Measurements from ENCODE around the gene RPTOR.

Gene RPTOR

GRCh38 chr17:80955671-80956280, 411.1 kb downstream of the RPTOR start:
- Mint-ChIP-seq H3K27me3 (no peaks in the 10 kb centered on the region), H3K4me1 (ENCODE audit: low read depth) (peaks cover 7% of the 10 kb centered on the region), H3K9me3 (no peaks in the 10 kb centered on the region), H3K27ac (no peak overlapping the region), H3K36me3 (ENCODE audit: low read depth) (peaks cover 70% of the 10 kb centered on the region), H3K4me3 (no peak overlapping the region)
- intact Hi-C loops (cut with micrococcal nuclease), result no loop called here

- no peak overlapping the region for H3K4me3 Mint-ChIP-seq
- H3K27me3 Mint-ChIP-seq, result no peaks in the 10 kb centered on the region
- H3K36me3 Mint-ChIP-seq (ENCODE audit: low read depth), result peaks cover 70% of the 10 kb centered on the region
- intact Hi-C loops (cut with micrococcal nuclease), result no loop called here
- peaks cover 7% of the 10 kb centered on the region for H3K4me1 Mint-ChIP-seq (ENCODE audit: low read depth)
- no peak overlapping the region for H3K27ac Mint-ChIP-seq
- H3K9me3 Mint-ChIP-seq, result no peaks in the 10 kb centered on the region
These were observed 411.9 kb downstream of the RPTOR start for GRCh38 chr17:80956321-80957190.

- Mint-ChIP-seq H3K27me3 (no peaks in the 10 kb centered on the region), H3K4me3 (no peak overlapping the region), H3K4me1 (ENCODE audit: low read depth) (peaks cover 7% of the 10 kb centered on the region), H3K27ac (no peak overlapping the region), H3K36me3 (ENCODE audit: low read depth) (peaks cover 68% of the 10 kb centered on the region), H3K9me3 (no peaks in the 10 kb centered on the region)
- intact Hi-C loops (cut with micrococcal nuclease), result no loop called here
These were observed 412.9 kb downstream of the RPTOR start for GRCh38 chr17:80957461-80957941.

- no peaks in the 10 kb centered on the region for H3K9me3 Mint-ChIP-seq
- H3K36me3 Mint-ChIP-seq (ENCODE audit: low read depth), result peaks cover 68% of the 10 kb centered on the region
- no peak overlapping the region for H3K4me3 Mint-ChIP-seq
- intact Hi-C loops (cut with micrococcal nuclease), result no loop called here
- no peak overlapping the region for H3K27ac Mint-ChIP-seq
- H3K4me1 Mint-ChIP-seq (ENCODE audit: low read depth), result no peaks in the 10 kb centered on the region
- H3K27me3 Mint-ChIP-seq, result no peaks in the 10 kb centered on the region
These were observed 414.8 kb downstream of the RPTOR start for GRCh38 chr17:80959330-80960036.

- Mint-ChIP-seq H3K4me3 (no peak overlapping the region), H3K9me3 (no peaks in the 10 kb centered on the region), H3K27me3 (no peaks in the 10 kb centered on the region), H3K27ac (no peak overlapping the region), H3K4me1 (ENCODE audit: low read depth) (no peaks in the 10 kb centered on the region), H3K36me3 (ENCODE audit: low read depth) (peaks cover 68% of the 10 kb centered on the region)
- intact Hi-C loops (cut with micrococcal nuclease), result no loop called here
These were observed 415.6 kb downstream of the RPTOR start for GRCh38 chr17:80960037-80960796.

GRCh38 chr17:80960797-80961452, 416.3 kb downstream of the RPTOR start:
- intact Hi-C loops (cut with micrococcal nuclease), result no loop called here
- Mint-ChIP-seq H3K27me3 (no peaks in the 10 kb centered on the region), H3K4me1 (ENCODE audit: low read depth) (no peaks in the 10 kb centered on the region), H3K9me3 (no peaks in the 10 kb centered on the region), H3K36me3 (ENCODE audit: low read depth) (peaks cover 71% of the 10 kb centered on the region), H3K27ac (no peak overlapping the region), H3K4me3 (no peak overlapping the region)

- intact Hi-C loops (cut with micrococcal nuclease), result no loop called here
- Mint-ChIP-seq H3K36me3 (ENCODE audit: low read depth) (peaks cover 71% of the 10 kb centered on the region), H3K27me3 (no peaks in the 10 kb centered on the region), H3K27ac (no peak overlapping the region), H3K9me3 (no peaks in the 10 kb centered on the region), H3K4me3 (no peak overlapping the region), H3K4me1 (ENCODE audit: low read depth) (no peaks in the 10 kb centered on the region)
These were observed 417.1 kb downstream of the RPTOR start for GRCh38 chr17:80961541-80962330.

- intact Hi-C loops (cut with micrococcal nuclease), result no loop called here
- H3K27ac Mint-ChIP-seq, result no peak overlapping the region
- H3K36me3 Mint-ChIP-seq (ENCODE audit: low read depth), result peaks cover 66% of the 10 kb centered on the region
- no peaks in the 10 kb centered on the region for H3K4me1 Mint-ChIP-seq (ENCODE audit: low read depth)
- no peak overlapping the region for H3K4me3 Mint-ChIP-seq
- H3K27me3 Mint-ChIP-seq, result no peaks in the 10 kb centered on the region
- no peaks in the 10 kb centered on the region for H3K9me3 Mint-ChIP-seq
These were observed 418.0 kb downstream of the RPTOR start for GRCh38 chr17:80962356-80963329.

GRCh38 chr17:80963812-80964543, 419.3 kb downstream of the RPTOR start:
- no peak overlapping the region for H3K27ac Mint-ChIP-seq
- no peak overlapping the region for H3K4me3 Mint-ChIP-seq
- H3K36me3 Mint-ChIP-seq (ENCODE audit: low read depth), result peaks cover 64% of the 10 kb centered on the region

GRCh38 chr17:80964544-80964856, 419.9 kb downstream of the RPTOR start:
- peaks cover 8% of the 10 kb centered on the region for H3K27me3 Mint-ChIP-seq
- no peaks in the 10 kb centered on the region for H3K9me3 Mint-ChIP-seq
- intact Hi-C loops (cut with micrococcal nuclease), result no loop called here
- H3K36me3 Mint-ChIP-seq (ENCODE audit: low read depth), result peaks cover 64% of the 10 kb centered on the region
- H3K4me1 Mint-ChIP-seq (ENCODE audit: low read depth), result no peaks in the 10 kb centered on the region
- no peak overlapping the region for H3K4me3 Mint-ChIP-seq
- no peak overlapping the region for H3K27ac Mint-ChIP-seq

More at GRCh38 chr17:80963812-80964543, 419.3 kb downstream of the RPTOR start:
- intact Hi-C loops (cut with micrococcal nuclease), result no loop called here
- Mint-ChIP-seq H3K27me3 (peaks cover 3% of the 10 kb centered on the region), H3K9me3 (no peaks in the 10 kb centered on the region), H3K4me1 (ENCODE audit: low read depth) (no peaks in the 10 kb centered on the region)

GRCh38 chr17:80964859-80965580, 420.4 kb downstream of the RPTOR start:
- peaks cover 62% of the 10 kb centered on the region for H3K36me3 Mint-ChIP-seq (ENCODE audit: low read depth)
- intact Hi-C loops (cut with micrococcal nuclease), result no loop called here
- H3K4me3 Mint-ChIP-seq, result no peak overlapping the region
- H3K9me3 Mint-ChIP-seq, result no peaks in the 10 kb centered on the region
- peaks cover 1% of the 10 kb centered on the region for H3K4me1 Mint-ChIP-seq (ENCODE audit: low read depth)
- peaks cover 13% of the 10 kb centered on the region for H3K27me3 Mint-ChIP-seq
- H3K27ac Mint-ChIP-seq, result no peak overlapping the region
